ENCODE measurements around the gene PRKD2.

The PRKD2 gene

DNA sequence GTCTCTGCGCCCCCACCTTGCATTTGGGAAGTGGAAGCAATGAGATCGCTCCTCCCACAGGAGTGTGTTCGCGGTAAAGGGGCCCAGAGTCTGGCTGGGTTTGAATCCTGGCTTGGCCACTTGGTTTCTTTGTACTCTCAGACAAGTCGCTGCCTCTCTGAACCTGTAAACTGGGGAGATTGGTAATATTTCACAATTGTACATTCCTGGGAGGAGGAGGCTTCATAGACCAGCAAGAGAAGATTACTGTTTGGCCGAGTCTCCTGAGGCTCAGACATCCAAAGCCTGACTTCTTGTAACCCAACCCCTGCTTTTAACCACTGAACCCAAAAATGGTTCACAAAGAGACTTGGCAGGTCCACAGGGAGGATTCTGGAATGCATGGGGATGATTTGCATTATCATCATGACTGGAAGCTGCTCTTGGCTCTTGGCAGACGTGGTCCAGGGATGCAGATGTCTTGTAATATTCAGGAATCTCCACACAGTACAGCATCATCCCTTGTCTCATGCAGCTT, 43.0 kb upstream of the PRKD2 start:
- TF ChIP-seq, protein P1, sequence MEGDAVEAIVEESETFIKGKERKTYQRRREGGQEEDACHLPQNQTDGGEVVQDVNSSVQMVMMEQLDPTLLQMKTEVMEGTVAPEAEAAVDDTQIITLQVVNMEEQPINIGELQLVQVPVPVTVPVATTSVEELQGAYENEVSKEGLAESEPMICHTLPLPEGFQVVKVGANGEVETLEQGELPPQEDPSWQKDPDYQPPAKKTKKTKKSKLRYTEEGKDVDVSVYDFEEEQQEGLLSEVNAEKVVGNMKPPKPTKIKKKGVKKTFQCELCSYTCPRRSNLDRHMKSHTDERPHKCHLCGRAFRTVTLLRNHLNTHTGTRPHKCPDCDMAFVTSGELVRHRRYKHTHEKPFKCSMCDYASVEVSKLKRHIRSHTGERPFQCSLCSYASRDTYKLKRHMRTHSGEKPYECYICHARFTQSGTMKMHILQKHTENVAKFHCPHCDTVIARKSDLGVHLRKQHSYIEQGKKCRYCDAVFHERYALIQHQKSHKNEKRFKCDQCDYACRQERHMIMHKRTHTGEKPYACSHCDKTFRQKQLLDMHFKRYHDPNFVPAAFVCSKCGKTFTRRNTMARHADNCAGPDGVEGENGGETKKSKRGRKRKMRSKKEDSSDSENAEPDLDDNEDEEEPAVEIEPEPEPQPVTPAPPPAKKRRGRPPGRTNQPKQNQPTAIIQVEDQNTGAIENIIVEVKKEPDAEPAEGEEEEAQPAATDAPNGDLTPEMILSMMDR (IDR thresholded peaks at IDR 0.05; ENCODE audit: extremely low read depth, insufficient read depth, missing control alignments), result no peak
- in situ Hi-C loops (cut with MboI; ENCODE audit: low pct_unique_long_range_greater_than_20kb, low sequenced_read_pairs, unreplicated experiment), result loop anchor here (5.0 kb wide), 1 partner anchor 82 kb away; no protein-coding TSS in a partner anchor
- DNase-seq (ENCODE audit: low spot score), result no peak

DNA sequence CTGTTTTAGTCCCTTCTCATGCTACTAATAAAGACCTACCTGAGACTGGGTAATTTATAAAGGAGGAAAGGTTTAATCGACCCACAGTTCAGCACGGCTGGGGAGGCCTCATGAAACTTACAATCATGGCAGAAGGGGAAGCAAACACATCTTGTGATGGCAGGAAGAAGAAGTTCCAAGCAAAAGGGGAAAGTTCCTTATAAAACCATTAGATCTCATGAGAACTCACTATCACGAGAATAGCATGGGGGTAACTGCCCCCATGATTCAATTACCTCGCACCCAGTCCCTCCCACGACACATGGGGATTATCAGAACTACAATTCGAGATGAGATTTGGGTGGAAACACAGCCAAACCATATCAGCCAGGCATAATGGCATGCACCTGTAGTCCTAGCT, 42.3 kb upstream of the PRKD2 start:
- DNase-seq (ENCODE audit: low spot score), result no peak
- in situ Hi-C loops (cut with MboI; ENCODE audit: low pct_unique_long_range_greater_than_20kb, low sequenced_read_pairs, unreplicated experiment), result no loop called here
- TF ChIP-seq, protein P1 (IDR thresholded peaks at IDR 0.05; ENCODE audit: extremely low read depth, insufficient read depth, missing control alignments), result no peak

DNA sequence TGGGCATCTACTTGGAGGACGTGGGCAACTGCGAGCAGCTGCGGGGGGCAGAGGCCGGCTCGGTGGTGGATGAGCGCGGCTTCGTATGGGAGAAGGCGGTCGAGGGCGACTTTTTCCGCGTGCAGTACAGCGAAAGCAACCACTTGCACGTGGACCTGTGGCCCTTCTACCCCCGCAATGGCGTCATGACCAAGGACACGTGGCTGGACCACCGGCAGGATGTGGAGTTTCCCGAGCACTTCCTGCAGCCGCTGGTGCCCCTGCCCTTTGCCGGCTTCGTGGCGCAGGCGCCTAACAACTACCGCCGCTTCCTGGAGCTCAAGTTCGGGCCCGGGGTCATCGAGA, 39.6 kb upstream of the PRKD2 start:
- TF ChIP-seq, protein P1 (IDR thresholded peaks at IDR 0.05; ENCODE audit: extremely low read depth, insufficient read depth, missing control alignments), result no peak
- no peak for DNase-seq (ENCODE audit: low spot score)
- in situ Hi-C loops (cut with MboI; ENCODE audit: low pct_unique_long_range_greater_than_20kb, low sequenced_read_pairs, unreplicated experiment), result no loop called here

DNA sequence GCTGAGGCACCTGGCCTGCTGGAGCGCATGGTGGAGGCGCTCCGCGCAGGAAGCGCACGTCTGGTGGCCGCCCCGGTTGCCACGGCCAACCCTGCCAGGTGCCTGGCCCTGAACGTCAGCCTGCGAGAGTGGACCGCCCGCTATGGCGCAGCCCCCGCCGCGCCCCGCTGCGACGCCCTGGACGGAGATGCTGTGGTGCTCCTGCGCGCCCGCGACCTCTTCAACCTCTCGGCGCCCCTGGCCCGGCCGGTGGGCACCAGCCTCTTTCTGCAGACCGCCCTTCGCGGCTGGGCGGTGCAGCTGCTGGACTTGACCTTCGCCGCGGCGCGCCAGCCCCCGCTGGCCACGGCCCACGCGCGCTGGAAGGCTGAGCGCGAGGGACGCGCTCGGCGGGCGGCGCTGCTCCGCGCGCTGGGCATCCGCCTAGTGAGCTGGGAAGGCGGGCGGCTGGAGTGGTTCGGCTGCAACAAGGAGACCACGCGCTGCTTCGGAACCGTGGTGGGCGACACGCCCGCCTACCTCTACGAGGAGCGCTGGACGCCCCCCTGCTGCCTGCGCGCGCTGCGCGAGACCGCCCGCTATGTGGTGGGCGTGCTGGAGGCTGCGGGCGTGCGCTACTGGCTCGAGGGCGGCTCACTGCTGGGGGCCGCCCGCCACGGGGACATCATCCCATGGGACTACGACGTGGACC, 39.1 kb upstream of the PRKD2 start:
- in situ Hi-C loops (cut with MboI; ENCODE audit: low pct_unique_long_range_greater_than_20kb, low sequenced_read_pairs, unreplicated experiment), result no loop called here
- DNase-seq (ENCODE audit: low spot score), result no peak
- TF ChIP-seq, protein P1 (IDR thresholded peaks at IDR 0.05; ENCODE audit: extremely low read depth, insufficient read depth, missing control alignments), result no peak

DNA sequence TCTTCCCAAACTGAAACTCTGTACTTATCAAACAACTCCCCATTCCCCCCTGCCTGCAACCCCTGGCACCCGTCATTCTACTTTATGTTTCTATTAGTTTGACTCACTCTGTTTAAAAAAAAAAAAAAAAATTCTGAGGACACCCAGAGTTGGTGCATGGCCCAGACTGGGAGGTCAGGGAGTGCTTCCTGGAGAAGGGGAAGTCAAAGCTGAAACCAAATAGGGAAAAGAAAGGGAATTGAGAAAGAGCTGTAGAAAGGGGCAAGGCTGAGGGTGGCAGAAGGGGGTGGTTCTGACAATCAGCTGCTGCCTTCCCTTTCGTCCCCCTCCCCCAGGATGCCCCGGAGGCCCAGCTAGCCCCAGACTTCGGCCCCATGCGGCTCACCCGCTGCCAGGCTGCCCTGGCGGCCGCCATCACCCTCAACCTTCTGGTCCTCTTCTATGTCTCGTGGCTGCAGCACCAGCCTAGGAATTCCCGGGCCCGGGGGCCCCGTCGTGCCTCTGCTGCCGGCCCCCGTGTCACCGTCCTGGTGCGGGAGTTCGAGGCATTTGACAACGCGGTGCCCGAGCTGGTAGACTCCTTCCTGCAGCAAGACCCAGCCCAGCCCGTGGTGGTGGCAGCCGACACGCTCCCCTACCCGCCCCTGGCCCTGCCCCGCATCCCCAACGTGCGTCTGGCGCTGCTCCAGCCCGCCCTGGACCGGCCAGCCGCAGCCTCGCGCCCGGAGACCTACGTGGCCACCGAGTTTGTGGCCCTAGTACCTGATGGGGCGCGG, 38.4 kb upstream of the PRKD2 start:
- in situ Hi-C loops (cut with MboI; ENCODE audit: low pct_unique_long_range_greater_than_20kb, low sequenced_read_pairs, unreplicated experiment), result no loop called here
- TF ChIP-seq, protein P1 (IDR thresholded peaks at IDR 0.05; ENCODE audit: extremely low read depth, insufficient read depth, missing control alignments), result no peak

DNA sequence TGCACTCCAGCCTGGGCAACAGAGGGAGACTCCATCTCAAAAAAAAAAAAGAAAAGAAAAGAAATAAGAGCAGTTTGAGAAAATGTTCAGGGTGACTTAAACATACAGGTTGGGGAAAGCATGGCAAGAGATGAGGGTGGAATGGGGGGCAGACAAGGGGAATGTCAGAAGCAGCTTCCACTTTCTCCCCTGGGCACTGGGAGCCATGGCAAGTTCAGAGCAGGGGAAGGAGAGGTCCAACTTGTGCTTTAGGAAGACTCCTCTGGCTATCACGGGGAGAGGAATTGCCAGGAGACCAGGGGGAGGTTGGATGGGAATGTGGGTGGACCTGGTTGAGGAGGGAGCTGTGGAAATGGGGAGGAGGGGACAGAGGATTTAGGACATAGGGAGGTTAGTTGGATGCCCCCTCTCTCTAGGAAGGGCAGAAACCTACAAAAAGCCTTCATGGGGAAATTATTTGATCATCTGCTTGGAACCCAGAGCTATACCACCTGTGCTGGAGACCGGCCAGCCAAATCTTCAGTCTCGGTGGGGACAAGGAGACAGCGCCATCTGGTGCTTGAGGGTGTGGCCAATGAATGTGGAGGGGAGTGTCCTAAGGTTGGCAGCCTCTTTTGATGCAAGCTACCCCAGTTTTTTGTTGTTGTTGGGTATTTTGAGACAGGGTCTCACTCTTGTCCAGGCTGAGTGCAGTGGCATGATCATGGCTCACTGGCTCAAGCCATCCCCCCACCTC, 36.7 kb upstream of the PRKD2 start:
- in situ Hi-C loops (cut with MboI; ENCODE audit: low pct_unique_long_range_greater_than_20kb, low sequenced_read_pairs, unreplicated experiment), result no loop called here
- TF ChIP-seq, protein P1 (IDR thresholded peaks at IDR 0.05; ENCODE audit: extremely low read depth, insufficient read depth, missing control alignments), result peak; percentile 66
- DNase-seq (ENCODE audit: low spot score), result peak; percentile 80

More for the DNA sequence above, 38.4 kb upstream of the PRKD2 start:
- no peak for DNase-seq (ENCODE audit: low spot score)

Data from GM13977 (cell line).